Measurements from ENCODE around the gene SMG6. TPM values are rescaled to one million over a fixed set of nuclear protein-coding genes. Genes with fewer than 3 reads are reported as not detected.

Gene SMG6
- total RNA-seq, 1 experiment from 2014 or later = 25.6 TPM

- H3K4me3 Mint-ChIP-seq = no peak overlapping the region
- H3K4me1 Mint-ChIP-seq = no peaks in the 10 kb centered on the region
- H3K27me3 Mint-ChIP-seq (ENCODE audit: low read depth) = no peaks in the 10 kb centered on the region
- no peaks in the 10 kb centered on the region for H3K36me3 Mint-ChIP-seq
- DNase-seq (ENCODE audit: low spot score) = no peak
- no peak overlapping the region for H3K27ac Mint-ChIP-seq
- H3K9me3 Mint-ChIP-seq = no peaks in the 10 kb centered on the region
- ChIA-PET POLR2A (no interaction called here), CTCF (interaction anchor here (2.1 kb wide), 1 partner anchor 18 kb away, joined by 7 read pairs; no protein-coding TSS in a partner anchor)
- ATAC-seq = no peak
- TF ChIP-seq SP1 (CRISPR knock-in tag; conservative IDR thresholded peaks at IDR 0.05) (no peak), AFF4 (CRISPR knock-in tag; IDR thresholded peaks at IDR 0.05; ENCODE audit: borderline replicate concordance) (no peak), ATF3 (CRISPR knock-in tag; conservative IDR thresholded peaks at IDR 0.05) (no peak), PRDM15 (CRISPR knock-in tag; IDR thresholded peaks at IDR 0.05) (no peak), RORB (CRISPR knock-in tag; IDR thresholded peaks at IDR 0.05) (no peak), E2F1 (CRISPR knock-in tag; IDR thresholded peaks at IDR 0.05) (no peak), AR (CRISPR knock-in tag; IDR thresholded peaks at IDR 0.05) (no peak), ZNF281 (CRISPR knock-in tag; IDR thresholded peaks at IDR 0.05) (no peak), CREM (CRISPR knock-in tag; IDR thresholded peaks at IDR 0.05) (no peak), ZNF416 (CRISPR knock-in tag; IDR thresholded peaks at IDR 0.05) (no peak), ESRRA (CRISPR knock-in tag; IDR thresholded peaks at IDR 0.05; ENCODE audit: borderline replicate concordance) (no peak), ZNF512 (CRISPR knock-in tag; IDR thresholded peaks at IDR 0.05; ENCODE audit: borderline replicate concordance) (no peak), E2F5 (CRISPR knock-in tag; IDR thresholded peaks at IDR 0.05) (no peak)
Observed at GRCh38 chr17:2227025-2227699, 76.4 kb downstream of the SMG6 start.

Measured in WTC11 (cell line).